EH (cell line): Measurements from ENCODE around the gene KLHL33.
"Not testable (repeated sequence)": the region's sequence is repeated elsewhere in the genome, so short reads cannot be mapped to it uniquely, and the experiment has no call there.

ENCODE experiments used
- DNase-seq: peaks from one replicate; pipeline ENCODE4 v3.0.0-alpha.2; 2015; ENCODE audit warnings: low read depth

The KLHL33 gene

DNA sequence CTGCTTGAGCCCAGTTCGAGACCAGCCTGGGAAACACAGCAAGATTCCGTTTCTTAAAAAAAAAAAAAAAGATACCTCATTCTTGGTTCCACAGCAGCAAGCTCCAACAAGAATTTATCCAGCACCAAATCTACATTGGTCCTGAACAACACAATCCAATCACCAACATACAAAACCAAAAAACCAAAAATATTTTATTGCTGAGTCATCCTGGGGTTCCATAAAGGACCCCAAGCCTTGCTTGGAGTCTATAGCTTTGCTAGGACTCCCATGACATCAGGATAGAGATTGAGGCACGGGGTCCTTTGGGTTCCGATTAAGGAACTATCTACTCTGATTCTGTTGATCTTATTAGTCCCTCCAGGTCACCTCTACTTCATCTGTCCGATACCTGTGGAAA, 10.9 kb upstream of the KLHL33 start:
- DNase-seq = no peak

DNA sequence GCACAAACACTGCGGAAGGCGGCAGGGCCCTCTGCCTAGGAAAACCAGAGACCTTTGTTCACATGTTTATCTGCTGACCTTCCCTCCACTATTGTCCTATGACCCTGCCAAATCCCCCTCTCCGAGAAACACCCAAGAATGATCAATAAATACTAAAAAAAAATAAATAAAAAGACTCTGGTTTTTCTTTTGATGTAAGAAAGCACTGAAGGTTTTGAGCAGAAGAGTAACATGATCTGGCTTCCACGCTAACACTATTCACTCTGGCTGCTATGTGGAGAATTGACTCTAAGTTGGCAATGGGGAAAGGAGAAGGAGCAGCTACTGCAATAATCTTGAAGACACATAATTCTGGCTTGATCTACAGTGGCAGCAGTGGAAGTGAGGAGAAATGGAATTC, 7.7 kb upstream of the KLHL33 start:
- not testable (repeated sequence) for DNase-seq

DNA sequence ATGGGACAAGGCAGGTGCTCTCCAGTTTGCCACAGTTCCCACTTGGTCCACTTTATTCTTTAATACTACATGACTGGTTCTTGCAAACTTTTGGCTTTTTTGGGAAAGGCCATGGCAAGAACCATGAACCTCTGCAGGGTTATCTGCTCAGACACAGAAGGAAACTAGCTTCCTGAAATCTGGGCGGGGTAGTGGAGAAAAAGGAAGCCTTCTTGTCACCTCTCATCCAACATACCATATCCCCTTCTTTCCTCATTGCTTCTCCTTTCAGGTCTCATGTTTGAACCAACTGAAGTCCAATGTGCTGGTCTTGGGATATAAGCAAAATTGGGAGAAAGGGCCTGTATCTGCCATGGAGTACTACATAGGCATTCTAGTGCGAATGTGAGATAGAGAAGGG, 5.5 kb upstream of the KLHL33 start:
- DNase-seq = no peak

DNA sequence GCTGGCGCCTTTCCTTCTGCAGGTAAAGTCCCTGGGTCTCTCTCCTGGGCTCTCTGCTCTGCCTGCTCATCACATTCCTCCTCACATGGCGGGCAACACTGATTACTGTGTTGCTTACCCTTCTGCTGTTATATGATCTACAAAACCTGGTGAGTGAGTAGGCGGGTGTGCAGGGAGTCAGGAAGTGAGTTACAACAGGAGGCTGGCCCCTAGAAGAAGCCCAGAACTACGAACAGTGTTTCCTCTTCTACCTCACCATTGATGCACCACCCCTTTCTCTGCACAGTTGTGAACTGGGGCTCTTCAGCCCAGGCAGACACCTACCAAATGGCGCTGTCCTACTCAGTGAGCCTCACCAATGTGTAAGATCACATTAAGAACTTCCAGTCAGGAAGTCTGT, 4.9 kb upstream of the KLHL33 start:
- DNase-seq = no peak

GRCh38 chr14:20440465-20440864, 4.5 kb upstream of the KLHL33 start:
- DNase-seq = no peak

- DNase-seq = no peak
These were observed 2.7 kb upstream of the KLHL33 start for GRCh38 chr14:20438664-20439063.

- peak; percentile 70 for DNase-seq
These were observed 393 bp upstream of the KLHL33 start for GRCh38 chr14:20436363-20436755.

DNA sequence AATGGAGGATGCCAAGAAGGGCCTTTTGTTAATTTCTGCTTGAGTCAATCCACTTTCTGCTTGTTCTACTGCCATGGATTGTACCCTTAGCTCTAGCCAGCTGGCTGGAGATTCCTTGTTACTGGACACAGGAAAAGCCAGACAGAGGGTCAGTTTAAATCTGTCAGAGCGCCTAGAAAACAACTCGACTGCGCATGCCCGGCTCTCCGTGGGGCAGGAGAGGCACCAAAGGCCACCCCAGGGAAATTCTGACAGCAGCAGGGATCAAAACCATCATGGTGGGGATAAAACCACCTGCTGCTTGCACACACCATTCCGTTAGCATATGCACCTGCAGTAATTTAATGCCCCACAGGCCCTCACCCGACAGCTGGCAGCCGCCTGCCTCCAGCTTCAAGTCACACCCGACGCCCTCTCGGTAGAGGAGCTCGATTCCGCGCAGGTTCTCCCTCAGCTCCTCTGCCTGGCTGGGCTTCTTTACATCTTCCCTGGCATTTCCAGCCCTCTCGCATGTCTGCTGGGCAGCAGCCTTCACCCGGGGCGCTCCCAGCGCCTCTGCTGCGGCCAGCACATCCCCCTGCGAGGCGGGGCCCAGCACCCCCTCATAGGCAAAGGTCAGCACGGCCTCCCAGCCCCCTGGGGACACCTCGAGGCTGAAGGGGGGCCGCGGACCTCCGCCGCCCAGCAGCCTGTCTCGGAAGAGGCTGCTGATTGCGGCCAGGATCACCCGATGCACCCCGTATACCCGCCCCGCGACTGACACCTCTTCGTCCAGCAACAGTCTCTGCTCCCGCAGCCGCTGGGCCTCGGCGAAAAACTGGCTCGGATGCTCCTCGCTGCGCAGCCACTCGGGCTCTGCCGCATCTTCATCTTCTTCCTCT, 1.0 kb downstream of the KLHL33 start:
- DNase-seq = peak; percentile 18

- DNase-seq = no peak
These were observed 5.9 kb downstream of the KLHL33 start for GRCh38 chr14:20429801-20430669.

- no peak for DNase-seq
These were observed 7.2 kb downstream of the KLHL33 start for GRCh38 chr14:20428802-20429201.

- no peak for DNase-seq
These were observed 8.0 kb downstream of the KLHL33 start for GRCh38 chr14:20428010-20428365.

DNA sequence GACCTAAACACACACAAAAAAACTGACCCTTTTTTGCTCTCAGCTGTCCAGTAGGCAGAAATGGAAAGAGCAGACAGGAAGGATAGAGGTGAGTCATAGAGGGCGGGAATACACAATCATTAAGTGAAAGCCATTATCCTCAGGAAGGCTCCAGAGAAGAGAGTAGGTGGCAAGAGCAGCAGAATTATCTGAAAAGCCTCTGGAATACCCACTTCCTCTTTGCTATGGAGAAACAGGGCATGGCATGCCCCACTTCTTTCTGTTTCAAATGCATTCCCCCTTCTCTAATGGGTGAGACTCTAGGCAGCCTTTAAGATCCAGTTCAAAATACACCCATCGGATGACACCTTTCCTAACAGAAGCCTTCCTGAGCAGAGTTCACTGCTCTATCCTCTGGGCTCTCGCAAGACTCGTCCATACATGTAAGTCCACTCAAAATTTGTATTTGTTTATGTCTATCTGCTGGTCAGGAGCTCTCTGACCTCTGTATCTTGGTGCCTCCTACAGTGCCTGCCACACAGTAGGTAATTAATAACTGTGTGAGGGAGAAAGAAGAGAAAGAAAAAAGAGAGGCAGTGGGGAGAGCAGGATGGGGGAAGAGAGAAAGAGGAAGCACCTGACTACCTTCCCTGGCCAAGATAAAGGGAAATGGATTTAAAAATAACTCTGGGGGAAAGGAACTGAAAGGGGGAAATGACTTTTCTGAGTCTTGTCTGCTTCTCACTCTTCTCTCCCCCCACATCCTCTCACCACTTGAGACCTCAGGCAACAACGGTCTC, 8.5 kb downstream of the KLHL33 start:
- DNase-seq = peak; percentile 69

- DNase-seq = no peak
These were observed 11.1 kb downstream of the KLHL33 start for GRCh38 chr14:20424851-20425250.

GRCh38 chr14:20422886-20423285, 13.1 kb downstream of the KLHL33 start:
- no peak for DNase-seq

DNA sequence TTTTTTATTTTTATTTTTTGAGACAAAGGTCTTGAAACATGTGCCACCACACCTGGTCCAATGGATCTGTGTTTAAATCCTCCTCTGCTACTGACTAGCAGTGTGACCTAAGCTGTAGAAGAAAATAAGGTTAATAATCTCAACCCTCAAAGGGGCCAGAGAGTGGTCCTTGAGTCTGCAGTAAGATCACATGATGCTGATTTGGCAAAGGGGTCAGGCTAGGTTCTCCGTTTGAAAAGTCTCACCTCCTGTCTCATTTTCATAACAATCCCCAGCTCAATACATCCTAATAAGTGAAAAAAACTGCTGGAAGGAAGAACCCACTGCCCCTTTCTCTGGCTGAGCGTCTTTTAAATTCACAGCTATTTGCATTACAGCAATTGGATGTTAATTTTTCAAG, 14.7 kb downstream of the KLHL33 start:
- no peak for DNase-seq

DNA sequence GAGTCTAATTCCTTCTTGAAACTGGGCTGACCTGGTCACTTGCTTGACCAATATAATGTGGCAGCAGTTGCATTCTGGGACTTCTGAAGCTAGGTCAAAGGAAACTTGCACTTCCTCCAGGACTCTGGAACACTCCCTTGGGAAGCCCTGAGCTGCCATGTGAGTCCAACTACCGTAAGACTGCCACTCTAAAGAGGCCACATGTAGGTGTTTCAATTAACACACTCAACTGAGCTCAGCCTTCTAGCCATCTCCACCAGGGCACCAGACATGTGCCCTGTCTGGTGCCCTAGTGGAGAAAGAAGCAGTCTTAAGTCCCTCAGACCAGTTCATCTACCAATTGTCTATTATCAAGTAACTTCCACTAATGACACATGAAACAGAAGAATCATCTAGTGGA, 16.5 kb downstream of the KLHL33 start:
- peak; percentile 22 for DNase-seq

GRCh38 chr14:20418501-20418909, 17.5 kb downstream of the KLHL33 start:
- no peak for DNase-seq

- no peak for DNase-seq
These were observed 18.4 kb downstream of the KLHL33 start for GRCh38 chr14:20417250-20418186.

GRCh38 chr14:20416223-20416622, 19.7 kb downstream of the KLHL33 start:
- DNase-seq = no peak

DNA sequence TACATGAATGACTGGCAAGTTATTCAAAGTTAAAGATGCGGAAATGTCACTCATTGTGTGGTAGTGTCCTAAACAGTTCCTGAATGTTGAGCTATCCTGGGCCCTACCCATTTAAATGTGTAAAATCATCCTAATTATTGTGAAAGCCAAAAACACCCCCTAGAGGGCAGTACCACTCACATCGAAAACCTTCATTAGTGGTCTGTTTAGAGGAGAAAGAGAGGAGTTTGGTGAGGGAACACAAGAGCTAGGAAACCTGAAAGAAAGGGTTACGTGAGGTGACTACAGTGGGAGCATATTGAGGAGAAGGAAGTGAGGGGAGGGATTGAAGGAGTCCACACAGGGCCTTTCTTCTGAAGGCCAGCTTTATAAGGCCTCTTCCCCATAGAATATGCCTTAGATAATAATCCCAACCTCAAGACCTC, 20.2 kb downstream of the KLHL33 start:
- DNase-seq = peak; percentile 65

GRCh38 chr14:20413744-20414082, 22.3 kb downstream of the KLHL33 start:
- DNase-seq = peak; percentile 30
